Stimulated activated CD8-positive, alpha-beta memory T cell treated with anti-CD3 and anti-CD28 coated beads, Interleukin-4, amount 100 ng/mL, for 1 hour (primary cell): ENCODE measurements around the gene RGPD3.

Experiments used
- DNase-seq, 2 donors: peaks; one replicate each; pipeline ENCODE4 v3.0.0-alpha.2; 2020; ENCODE audit warnings: low read depth in 2 of 2, low spot score in 1 of 2

RGPD3 gene

DNA sequence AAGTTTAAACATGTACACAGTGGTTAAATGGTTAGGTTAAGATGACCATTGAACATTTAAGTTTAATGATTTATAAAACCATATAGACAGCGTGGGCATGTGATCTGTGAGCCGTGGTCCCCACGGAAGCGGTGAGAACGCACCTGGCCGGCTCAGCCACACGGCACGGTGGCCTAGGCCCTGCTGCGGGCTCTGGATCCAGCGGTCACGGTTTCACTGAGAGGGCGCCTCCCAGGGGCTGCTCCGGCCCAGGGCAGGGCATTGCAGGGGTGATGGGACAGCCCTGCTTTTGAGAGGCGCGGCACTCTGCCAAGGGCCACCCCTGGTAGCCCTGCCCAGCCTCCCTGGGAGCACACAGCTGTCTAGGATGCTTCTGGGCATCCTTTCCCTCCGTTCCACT lies 124.9 kb downstream of the RGPD3 start:
- no peak for DNase-seq

DNA sequence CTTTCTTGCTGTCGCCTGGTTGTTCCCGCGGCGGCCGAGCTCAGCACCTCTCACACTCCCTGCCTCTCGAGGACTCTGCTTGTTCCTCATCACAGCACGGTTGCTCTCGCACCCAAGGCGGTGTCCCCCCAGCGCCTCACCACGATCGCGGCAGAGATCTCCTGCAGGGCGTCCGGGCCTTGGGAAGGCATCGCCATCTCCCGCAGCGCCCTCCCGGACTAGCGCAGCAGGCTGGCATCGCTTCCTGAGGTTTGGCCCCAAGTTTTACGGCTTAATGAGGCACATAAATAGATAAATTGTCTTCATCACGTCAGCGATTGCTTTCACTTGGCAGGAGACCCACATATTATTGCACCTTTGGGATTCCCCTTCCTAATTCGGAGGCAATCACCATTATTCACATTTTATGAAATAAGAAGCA lies 125.4 kb downstream of the RGPD3 start:
- DNase-seq: no peak

DNA sequence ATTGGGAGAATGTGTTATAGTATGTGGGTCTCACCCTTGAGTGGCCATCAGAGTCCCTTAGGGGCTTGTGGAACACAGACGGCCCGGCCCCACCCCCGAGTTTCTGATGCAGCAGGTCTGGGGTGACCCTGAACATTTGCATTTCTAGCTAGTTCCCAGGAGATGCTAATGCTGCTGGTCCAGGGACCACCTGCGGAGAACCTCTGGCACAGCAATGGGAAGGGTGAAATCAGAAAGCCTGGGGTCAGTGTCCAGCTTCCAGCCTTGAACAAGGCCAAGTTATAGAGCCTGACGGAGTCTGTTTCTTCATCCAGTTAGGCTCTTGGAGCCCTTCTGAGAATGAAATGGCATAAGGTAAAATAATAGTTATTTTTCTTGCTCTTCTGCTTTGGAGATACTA lies 126.5 kb downstream of the RGPD3 start:
- DNase-seq: no peak
